Suprapubic skin (tissue), 3 donors: ENCODE measurements around the gene CMKLR1.

Experiments used
- CTCF ChIP-seq, 2 donors: fragments of 200-600 bp in 1 of 2; fragments of 450-650 bp in 1 of 2; sonication (generic) in 1 of 2; IDR thresholded peaks; one replicate each; pipeline ENCODE4 v1.5.1; 2016 to 2019; ENCODE audit warnings: antibody characterized with exemption in 2 of 2, mild to moderate bottlenecking in 1 of 2, moderate library complexity in 1 of 2
- POLR2AphosphoS5 ChIP-seq, 3 donors: sonication (generic); formaldehyde crosslinking; IDR thresholded peaks; one replicate each; pipeline ENCODE4 v1.6.1; 2017; ENCODE audit warnings: antibody characterized with exemption in 3 of 3

DNA sequence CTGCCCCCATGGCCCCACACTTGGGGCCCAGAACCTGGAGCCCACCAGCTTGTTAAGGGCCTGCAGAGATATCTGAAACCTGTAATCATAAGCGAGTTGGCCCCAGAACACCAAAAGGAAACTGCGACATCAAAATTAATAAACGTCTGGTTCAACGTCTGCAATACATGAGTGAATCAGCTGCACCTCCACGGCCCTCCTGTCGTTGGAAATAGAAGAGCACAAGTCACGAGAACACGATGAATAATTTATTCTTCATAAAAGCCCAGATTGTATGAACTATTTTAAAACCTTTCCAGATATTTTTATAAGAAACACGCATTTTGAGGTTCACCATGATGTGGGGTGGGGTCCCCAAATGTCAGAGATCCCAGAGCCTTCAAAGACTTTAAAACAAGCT lies 9.7 kb upstream of the CMKLR1 start:
- no peak for TF ChIP-seq CTCF (IDR thresholded peaks at IDR 0.05)
- no peak for TF ChIP-seq POLR2AphosphoS5 (IDR thresholded peaks at IDR 0.05)
